ENCODE data around the gene CTSZ.

CTSZ gene

DNA sequence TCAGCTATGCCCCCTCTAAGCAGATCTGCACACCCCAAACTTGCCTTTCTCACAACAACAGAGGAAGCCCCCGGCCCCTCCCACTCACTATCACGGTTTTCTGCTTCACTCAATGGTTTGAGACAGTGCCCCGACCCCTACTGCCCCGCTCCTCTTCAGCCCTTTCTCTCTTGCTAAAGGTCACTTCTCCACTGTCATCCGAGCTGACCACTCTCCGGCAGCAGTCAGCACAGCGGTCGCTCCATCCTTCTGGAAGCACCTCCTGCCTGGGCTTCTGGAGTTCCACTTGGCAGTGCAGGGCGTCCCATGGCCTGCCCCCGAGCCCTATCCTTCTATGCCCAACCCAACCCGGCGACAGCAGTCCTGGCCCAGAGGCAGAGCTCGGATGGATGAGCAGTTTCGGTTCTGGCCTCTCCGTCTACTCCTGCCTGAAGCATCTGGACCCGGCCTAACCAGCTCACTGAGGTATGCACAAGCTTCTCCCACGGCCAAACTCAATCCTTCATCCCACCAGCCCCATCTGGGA lies 4.1 kb downstream of the CTSZ start:
- TF ChIP-seq, protein P1, sequence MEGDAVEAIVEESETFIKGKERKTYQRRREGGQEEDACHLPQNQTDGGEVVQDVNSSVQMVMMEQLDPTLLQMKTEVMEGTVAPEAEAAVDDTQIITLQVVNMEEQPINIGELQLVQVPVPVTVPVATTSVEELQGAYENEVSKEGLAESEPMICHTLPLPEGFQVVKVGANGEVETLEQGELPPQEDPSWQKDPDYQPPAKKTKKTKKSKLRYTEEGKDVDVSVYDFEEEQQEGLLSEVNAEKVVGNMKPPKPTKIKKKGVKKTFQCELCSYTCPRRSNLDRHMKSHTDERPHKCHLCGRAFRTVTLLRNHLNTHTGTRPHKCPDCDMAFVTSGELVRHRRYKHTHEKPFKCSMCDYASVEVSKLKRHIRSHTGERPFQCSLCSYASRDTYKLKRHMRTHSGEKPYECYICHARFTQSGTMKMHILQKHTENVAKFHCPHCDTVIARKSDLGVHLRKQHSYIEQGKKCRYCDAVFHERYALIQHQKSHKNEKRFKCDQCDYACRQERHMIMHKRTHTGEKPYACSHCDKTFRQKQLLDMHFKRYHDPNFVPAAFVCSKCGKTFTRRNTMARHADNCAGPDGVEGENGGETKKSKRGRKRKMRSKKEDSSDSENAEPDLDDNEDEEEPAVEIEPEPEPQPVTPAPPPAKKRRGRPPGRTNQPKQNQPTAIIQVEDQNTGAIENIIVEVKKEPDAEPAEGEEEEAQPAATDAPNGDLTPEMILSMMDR (IDR thresholded peaks at IDR 0.05; ENCODE audit: control insufficient read depth, insufficient read depth, low read depth, low read length, missing control alignments) = no peak
- no peak for DNase-seq (ENCODE audit: low read depth)
- H3K4me3 ChIP-seq (ENCODE audit: control insufficient read depth, low read depth, low read length) = no peak overlapping the region

DNA sequence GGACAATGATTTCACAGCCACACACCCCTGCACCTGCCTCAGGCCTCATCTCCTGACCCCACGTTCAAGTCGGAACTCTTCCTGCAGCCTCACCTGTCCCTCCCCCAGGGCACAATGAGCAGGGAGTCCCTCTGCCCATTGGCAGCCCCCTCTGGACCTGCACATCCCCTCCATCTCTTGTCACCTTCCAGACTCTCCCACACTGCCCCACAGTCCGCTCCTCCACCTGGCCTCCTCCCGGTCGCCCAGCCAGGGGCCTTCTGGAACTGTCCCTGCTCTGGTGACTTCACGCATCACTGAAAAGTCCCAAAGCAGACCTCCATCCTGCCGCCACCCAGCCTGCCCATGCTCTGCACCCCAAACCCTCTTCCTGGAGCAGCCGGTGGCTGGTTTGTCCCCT lies 4.7 kb downstream of the CTSZ start:
- no peak for DNase-seq (ENCODE audit: low read depth)
- TF ChIP-seq, protein P1 (IDR thresholded peaks at IDR 0.05; ENCODE audit: control insufficient read depth, insufficient read depth, low read depth, low read length, missing control alignments) = no peak
- H3K4me3 ChIP-seq (ENCODE audit: control insufficient read depth, low read depth, low read length) = no peak overlapping the region

- H3K4me3 ChIP-seq (ENCODE audit: control insufficient read depth, low read depth, low read length) = no peak overlapping the region
- DNase-seq (ENCODE audit: low read depth) = no peak
- TF ChIP-seq, protein P1 (IDR thresholded peaks at IDR 0.05; ENCODE audit: control insufficient read depth, insufficient read depth, low read depth, low read length, missing control alignments) = no peak
Observed at GRCh38 chr20:59001449-59002171, 5.4 kb downstream of the CTSZ start.

DNA sequence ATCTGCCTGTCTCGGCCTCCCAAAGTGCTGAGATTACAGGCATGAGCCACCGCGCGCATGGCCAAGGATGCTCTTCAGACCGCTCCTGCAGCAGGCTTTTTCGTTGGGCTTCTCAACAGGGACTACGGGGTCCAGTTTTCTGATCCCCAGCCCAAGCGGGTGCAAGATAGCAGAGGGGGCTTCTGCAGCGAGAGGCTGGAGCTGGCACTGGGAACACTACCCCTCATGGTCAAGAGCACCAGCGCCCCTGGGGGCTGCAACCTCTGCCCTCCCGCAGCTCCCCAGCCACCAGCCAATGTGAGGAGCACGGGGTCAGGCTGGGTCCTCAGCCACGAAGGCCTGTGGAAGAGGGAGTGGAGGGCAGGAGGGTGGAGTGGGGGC lies 6.0 kb downstream of the CTSZ start:
- no peak for DNase-seq (ENCODE audit: low read depth)
- no peak overlapping the region for H3K4me3 ChIP-seq (ENCODE audit: control insufficient read depth, low read depth, low read length)

DNA sequence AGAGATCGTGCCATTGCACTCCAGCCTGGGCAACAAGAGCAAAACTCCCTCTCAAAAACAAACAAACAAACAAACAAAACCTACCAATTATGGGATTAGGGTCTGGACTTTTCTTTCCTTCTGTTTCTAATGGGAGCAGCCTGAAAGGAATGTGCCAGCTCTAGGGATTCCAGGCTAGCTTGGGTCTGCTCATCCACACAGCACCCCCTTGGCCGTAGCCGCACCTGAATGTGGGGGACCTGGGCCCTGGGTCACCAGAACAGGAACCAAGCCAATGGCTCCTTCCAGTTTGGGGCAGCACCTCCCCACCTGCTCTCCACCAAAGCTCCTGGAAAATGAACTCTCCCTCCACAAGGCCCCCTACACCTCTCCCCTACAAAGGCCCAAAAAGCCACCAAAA lies 6.7 kb downstream of the CTSZ start:
- DNase-seq (ENCODE audit: low read depth) = no peak
- TF ChIP-seq, protein P1 (IDR thresholded peaks at IDR 0.05; ENCODE audit: control insufficient read depth, insufficient read depth, low read depth, low read length, missing control alignments) = no peak

More for the DNA sequence above, 6.0 kb downstream of the CTSZ start:
- TF ChIP-seq, protein P1 (IDR thresholded peaks at IDR 0.05; ENCODE audit: control insufficient read depth, insufficient read depth, low read depth, low read length, missing control alignments) = no peak

GRCh38 chr20:58998656-58999055 lies 8.4 kb downstream of the CTSZ start:
- no peak for DNase-seq (ENCODE audit: low read depth)
- TF ChIP-seq, protein P1 (IDR thresholded peaks at IDR 0.05; ENCODE audit: control insufficient read depth, insufficient read depth, low read depth, low read length, missing control alignments) = no peak
- H3K4me3 ChIP-seq (ENCODE audit: control insufficient read depth, low read depth, low read length) = no peak overlapping the region

More for the DNA sequence above, 6.7 kb downstream of the CTSZ start:
- H3K4me3 ChIP-seq (ENCODE audit: control insufficient read depth, low read depth, low read length) = no peak overlapping the region

All from AG09309 (cell line).